NCI-H524 treated with DMSO at 0.1 percent for 48 hours (cell line): ENCODE results near the gene ADCY1.

Experiments
- DNase-seq: peaks from one replicate; lab custom pipeline; 2025; lab: John Stamatoyannopoulos, UW

The ADCY1 gene

DNA sequence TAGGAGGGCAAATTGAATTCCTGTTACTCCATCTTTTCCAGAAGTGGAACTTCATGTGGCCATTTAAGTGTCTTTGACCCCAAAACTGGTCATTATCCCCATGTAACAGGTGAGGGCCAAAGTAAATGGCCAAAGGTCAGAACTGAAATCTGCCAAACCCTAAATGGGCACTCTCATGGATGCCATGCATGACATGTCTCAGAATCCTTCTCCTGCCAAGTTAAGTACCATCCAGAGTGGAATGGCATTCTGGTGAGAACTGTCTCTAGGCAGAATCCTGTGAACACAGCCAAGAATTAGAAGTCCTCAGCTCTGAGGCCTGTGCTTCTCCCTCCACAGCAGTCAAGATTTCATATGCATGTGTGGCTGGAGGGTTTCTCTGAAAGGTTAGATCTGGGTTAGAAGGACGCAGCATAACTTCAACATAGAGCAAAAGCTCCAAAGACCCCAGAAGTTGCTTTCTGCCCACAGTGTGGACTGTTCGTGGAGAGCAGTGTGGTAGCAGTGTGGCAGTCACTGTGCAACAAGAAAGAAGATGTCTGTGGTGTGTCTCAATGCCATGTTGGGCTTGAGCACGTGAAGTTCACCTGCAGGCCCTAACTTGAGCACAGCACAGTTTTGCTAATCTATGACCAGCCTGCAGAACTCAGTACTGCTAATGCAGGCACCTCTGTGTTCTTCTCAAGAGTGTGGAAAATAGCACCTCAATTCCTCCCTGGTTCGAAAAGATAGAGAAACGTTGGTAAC lies 121.3 kb downstream of the ADCY1 start:
- DNase-seq = no peak

DNA sequence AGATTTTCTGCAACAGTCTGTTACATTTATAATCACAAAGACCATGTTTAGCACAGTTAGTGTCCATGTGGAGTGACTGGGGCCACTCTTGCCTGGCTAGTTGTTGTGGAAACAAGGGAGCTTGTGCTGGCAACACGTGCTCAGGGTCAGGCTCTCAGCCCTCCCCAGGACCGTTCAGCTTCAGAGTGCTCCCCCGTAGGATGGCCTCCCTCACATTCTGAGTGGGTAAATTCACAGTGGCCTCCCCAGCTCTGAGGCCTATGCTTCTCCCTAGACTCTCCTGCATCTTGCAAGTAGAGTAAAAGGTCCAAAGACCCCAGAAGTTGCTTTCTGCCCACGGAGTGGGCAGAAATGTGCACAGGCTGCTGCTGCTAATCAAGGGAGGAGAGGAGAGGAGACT lies 122.3 kb downstream of the ADCY1 start:
- DNase-seq = no peak

DNA sequence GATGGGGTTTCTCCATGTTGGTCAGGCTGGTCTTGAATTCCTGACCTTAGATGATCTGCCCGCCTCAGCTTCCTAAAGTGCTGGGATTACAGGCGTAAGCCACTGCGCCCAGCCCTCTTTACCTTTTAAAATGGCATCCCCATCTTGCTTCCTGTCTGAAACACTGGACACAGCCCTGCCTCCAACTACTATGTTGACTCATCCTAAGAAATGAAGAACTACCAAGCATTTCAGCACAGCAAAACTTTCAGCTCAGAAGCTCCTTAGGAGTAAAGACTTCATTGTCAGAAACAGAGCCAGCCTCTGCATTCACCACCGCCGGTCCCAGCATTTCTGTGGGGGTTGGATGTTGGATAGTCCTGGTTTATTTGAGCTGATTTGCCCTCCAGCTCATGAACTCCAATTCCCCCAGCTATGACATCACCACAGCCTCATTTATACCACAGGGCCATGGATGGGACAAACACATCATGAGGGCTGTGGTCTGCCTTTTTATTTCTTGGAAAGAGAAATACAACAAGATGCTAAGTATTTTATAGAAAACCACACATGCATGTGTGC lies 123.5 kb downstream of the ADCY1 start:
- DNase-seq = no peak

DNA sequence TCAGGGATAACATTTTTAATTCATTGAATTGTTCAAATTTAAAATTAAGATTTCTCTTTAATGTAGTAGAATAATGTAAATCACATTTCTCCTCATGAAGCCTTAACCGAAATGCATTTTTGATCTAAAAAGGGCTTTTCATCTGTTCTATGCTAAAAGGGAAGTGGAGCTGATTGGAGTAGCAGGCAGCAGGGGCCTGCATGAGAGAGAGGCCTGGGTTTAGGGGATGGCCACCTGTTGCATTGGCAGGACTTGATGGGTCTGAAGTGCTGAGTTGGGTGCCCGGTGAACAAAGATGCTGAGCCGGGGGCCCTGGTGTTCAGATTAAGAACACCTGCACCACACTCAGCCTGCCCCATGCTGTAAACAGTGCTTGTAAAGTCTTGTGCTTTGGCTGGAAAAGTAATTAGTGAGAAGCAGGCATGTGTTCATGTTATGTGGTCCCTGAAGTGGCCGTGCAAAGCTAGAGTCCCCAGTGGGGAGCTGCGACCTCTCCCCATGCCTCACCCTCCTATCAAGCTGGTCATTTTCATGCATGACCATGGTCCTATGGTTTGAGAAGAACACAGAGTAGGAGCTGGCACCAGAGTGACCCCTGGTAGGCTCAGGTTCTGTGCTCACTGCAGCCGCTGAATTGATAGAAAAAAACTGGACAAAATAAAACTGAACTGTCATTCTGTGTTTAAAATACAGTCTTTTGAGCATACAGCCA lies 124.3 kb downstream of the ADCY1 start:
- DNase-seq = no peak

DNA sequence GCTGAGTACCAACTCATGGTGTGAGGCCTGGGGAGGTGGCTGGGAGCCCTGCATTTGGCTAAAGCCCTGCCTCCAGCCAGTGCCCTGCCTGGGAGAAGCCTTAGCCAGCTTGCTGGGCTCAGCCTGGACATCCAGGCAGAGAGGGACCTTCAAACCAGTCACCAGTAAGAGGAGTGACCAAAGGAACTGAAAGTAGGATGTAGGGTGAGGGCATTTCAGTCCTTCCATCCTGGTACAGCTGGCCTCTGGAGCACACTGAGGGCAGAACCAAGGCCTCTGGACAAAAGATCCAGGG lies 124.8 kb downstream of the ADCY1 start:
- no peak for DNase-seq

DNA sequence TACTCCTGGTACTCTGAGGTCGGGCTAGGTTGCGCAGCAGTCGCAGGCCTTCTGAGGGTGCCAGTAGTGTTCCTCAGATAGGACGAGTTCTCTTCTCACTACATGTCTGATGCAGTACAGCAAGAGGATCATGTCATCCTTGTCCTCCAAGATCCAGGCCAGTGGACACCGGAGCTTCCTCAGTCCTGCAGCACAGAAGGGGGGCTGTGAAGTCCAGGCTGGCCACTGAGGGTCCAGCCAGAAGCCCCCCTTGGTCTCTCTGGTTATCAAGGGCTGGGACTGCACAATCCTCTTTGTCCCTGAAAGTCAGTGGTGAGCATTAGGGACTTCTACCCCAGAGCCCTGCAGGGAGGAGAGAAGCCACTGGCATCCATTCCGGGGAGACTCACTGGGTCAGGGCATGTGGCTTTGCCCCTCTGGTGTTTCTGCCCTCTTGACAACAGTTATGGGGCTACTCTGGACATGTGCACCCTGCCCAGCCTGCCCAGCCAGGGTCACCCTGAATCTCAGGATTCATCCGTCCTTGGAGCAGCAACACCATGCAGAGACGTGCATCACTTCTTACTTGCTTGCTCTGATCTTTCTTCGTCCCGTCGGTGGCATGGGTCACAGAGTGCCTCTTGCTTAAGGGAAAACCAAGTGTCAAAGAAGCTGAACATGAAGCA lies 125.7 kb downstream of the ADCY1 start:
- DNase-seq = no peak

DNA sequence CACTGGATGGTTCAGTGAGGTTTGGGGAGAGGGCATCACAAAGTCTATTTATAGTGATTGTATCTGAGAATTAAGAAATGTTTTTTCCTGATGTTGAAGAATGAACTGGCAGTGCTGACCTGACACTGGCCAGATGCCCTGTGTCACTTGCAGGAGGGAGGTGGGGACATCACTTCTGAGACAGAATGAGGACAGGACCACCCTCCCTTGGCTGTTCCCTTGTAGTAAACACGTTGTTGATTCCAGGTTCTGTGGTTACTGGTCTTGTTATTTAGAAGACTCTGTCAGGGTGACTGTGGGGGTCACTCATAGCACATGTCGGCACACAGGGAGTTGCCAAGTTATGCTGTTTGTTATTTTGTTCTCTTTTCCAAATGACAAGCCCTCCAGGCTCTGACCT lies 126.4 kb downstream of the ADCY1 start:
- no peak for DNase-seq

DNA sequence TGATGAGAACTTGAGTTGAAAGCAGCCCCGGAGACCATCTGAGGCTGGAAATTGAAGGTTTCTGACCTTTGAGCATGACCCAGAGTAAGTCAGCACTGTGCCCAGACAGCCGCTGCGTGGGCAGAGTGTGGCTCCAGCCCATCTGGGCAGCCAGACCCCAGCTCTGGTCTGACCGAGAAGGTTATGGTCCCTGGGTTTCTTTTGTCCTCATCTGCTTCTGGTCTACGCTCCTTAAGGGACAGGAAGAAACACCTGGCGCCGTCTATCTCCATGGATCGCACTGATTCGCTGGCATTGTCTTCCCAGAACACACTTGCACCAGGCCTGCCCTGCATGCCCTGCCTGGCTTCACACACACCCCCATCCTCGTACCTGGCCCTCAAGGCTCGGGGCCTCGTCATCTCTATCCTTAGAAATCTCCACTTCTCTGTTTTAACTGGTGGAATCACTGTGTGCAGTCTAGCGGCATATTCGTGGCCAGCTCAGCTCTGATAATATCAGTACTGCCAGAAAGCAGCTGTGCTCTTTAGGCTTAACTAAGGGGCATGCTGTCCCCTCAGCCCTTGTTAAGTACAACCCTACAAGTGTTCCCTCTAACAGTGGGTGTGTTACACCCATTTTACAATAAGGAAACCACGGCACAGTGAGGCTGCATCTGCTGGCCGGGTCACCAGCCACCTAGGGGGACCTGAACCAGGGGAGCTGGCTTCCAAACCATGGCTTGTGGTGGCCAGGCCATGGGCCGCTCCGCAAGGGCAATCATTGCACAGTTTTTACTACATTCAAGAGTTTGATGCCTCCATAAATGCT lies 127.7 kb downstream of the ADCY1 start:
- no peak for DNase-seq

DNA sequence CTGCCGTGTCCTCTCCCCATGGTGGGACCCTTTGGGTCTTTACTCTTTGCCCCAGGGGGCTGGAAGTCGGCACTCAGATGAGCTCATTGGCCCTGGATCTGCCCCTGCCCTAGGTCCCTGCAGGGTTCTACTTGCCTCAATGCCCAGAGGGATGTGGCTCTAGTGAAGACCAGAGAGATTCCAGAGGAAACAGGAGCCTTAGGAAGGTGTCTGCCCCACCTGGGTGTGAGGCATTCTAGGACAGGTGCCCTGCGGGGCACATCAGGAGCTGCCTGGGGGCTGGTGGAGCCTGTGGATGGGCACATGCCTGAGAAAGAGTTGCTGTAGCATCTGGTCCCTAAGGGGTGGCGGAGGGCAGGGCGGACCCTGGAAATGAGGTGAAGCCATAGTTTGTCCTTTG lies 128.6 kb downstream of the ADCY1 start:
- DNase-seq = no peak

DNA sequence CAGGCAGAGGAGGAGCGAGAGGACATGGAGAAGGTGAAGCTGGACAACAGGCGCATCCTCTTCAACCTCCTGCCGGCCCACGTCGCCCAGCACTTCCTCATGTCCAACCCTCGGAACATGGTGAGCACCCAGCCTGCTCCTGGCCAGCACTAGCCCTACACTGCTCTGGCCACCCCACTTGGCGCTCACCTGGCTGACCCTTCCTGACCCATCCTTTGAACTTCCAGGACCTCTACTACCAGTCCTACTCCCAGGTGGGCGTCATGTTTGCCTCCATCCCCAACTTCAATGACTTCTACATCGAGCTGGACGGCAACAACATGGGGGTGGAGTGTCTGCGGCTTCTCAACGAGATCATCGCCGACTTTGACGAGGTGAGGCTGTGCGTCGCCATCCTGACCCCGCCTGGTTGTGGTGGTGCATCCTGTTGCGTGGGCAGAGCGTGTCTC lies 129.2 kb downstream of the ADCY1 start:
- no peak for DNase-seq

DNA sequence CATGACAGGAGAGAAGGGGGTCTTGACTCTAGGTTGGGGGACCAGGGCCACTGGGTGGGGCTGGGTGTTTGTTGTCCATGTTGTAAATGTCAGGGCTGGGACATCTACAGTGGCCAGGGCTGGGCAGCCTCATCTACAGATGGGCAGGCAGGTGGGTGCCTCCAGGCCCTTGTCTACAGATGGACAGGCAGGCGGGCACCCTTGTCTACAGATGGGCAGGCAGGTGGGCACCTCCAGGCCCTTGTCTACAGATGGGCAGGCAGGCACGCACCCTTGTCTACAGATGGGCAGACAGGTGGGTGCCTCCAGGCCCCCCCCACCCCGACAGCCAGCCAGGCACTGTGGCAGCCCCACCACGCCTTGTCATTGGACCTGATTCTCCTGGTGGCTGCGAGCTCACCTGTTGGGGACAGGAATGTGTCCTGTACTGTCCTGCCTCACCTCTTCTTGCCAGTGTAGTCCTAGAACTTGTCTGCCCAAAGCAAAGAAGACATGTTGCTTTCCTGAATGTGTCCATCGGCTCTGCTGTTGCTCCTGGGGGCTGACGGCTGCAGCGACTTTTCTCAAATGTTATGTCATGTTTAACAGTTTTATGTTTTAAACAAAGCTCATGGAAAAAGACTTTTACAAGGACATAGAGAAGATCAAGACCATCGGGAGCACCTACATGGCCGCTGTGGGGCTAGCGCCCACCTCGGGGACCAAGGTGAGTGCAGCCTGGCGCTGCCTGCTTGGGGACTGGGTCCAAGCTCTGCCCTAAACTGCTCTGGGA lies 129.9 kb downstream of the ADCY1 start:
- no peak for DNase-seq

DNA sequence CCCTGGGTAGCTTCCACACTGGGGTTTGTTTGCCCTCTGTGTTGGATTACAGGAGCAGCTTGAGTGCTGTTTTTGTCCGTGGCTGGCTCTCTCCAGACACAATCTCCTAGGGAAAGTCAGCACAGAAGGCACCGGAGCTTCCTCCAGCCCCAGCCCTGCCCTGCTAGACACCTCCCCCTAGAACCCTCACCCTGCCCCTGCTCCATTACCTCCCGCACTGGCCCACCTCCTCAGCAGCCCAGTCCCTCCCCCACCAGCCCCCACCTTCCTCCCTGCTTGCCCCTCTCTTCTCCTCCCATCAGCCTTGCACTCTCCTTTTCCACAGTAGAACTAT lies 130.5 kb downstream of the ADCY1 start:
- no peak for DNase-seq

DNA sequence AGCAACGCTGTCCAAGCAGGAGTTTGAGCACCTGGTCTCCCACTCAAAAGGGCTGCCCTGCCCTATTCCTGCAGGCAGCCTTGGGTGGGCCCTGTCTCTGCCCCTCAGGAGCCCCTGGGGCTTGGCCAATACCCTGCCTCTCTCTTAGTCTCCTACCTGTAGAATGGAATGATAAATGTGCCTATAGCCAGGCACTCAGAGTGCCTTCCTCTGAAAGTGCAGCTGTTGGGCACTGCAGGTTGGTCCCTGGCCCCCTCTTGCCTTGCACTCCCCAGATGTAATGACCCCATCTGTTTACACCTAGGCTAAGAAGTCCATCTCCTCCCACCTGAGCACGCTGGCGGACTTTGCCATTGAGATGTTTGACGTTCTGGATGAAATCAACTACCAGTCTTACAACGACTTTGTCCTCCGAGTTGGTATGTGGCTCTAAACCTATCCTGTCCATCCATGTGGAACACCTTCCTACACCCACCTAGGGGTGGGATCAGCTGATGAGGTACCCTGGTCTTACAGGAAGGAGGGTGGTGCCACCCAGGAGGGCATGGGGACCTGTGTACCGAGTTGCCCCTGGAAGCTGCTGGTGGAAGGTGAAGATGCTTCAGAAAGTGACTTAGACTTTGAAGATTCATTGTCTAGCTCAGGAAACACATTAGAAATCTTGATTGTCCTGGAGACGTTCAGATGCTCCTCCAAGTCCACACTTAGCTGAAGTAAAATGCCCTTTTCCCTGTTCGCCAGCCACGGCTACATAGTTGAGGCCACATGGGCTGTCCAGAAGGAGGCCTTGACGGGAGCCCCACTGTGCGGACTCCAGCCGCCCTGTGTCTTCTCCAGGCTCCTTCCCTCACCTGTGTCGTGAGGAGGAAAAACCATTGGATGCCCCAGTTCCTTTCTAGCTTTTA lies 134.1 kb downstream of the ADCY1 start:
- no peak for DNase-seq

DNA sequence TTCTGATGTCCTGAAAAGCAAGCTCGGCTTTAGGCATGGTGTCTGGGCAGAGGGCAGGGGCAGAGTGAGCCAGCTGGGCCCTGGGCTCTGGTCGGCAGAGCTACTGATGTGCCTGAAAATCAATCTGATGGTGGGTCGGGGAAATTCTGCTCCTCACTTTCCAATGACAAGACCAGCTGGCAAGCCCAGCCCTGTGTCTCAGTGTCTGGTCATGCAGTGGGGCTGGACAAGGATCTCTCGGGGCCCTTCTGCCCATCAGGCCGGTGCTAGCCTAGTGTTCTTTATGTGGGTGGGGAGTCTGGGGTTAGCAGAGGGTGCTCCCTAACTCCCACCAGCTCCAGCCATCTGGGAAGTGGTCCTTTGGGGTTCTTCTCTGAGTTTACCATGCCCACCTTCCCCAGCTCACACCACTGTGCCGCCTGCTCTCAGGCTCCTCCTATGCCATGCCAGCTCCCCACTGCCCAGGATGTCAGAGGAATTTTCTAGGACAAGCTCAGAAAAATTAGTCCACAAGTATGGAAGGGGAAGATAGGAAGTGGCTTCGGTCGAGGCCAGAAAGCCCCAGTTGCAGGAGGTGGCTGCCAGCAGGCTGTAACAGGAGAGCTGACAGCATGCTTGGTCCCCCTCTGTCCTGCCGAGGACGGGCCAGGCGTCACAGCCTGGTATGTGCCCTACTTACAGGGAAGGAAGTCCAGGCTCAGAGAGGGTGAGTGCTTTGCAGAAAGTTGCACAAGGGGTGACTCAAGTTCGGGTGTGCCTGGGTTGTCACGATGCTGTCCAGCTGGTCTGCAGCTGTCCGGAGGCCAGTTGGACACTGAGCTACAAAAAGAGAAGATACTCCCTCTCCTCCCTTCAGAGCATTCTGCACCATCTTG lies 135.2 kb downstream of the ADCY1 start:
- DNase-seq = no peak

DNA sequence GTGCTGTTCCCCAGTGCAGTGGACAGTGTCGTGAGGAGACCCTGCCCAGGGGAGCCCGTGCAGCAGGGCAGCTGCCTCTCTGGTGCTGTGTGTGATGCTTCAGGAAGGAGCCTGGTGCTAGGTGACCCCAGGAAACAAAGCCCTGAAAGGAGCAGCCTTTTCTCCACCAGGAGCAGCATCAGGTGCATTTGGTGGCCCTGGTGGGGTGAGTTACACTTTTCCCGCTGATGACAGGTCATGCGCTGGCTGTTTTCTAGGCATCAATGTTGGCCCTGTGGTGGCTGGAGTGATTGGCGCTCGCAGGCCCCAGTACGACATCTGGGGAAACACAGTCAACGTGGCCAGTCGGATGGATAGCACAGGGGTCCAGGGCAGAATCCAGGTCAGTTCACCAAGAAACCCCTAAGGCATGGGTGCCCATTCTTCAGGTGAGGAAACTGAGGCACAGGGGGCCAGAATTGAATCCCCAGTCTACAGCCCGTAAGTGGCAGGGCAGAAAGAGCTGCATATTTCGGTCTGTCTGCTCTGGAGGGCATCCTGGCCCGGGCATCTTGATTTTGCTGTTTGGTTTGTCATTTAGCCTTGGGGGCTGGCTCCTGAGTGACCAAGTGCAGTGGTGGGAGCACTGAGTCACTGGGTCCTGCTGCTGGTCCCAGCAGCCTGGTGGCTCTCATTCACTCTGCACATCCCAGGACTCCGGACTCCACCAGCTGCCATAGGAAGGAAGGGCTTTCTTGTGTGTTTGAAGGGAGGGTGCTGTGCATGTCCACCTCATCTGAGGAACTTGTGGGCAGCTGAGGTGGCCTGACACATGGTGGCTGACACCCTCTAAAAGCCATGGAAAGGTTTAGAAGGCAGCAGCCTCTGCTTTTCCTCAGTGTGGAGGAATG lies 136.3 kb downstream of the ADCY1 start:
- DNase-seq = no peak

DNA sequence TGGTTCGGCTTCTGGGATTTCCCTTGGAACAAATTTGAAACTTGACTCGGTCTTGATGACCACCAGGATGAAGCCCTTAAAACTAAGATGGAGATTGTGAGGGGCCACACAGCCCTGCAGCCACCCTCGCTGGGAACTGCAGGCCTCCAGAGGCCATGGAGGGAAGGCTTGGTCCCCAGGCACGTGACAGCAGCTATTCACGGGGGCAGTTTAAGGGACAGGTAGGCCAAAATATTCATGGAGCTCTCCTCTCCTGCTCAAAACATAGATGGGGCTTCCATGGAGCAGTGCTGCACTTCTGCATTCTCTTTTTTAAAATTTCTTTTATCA lies 137.0 kb downstream of the ADCY1 start:
- DNase-seq = no peak

DNA sequence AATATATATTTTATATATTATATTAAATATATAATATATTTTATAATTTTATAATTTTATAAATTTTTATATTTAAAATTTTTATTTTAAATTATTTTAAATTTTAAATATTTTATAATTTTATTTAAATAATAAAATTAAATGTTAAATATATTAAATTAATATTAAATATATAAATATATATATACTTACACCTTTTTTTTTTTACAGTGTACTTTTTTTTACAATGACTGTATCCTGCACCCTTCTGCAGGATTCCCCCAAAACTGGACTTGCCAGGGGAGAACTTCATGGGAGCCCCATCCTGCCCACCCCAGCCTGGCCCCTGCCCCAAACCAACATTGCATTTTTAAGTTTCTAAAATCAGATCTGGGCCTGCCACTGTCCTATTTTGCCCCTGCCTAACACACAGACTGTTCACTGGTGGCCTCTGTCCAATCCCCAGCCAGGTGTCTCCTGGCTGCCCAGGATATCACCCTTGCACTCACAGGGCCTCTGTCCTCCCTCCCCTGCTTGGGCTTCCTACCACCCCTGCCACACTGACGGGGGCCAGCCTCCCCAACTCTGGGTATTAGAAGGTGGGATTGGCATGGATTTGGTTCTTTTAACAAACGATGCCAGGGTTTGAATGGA lies 138.0 kb downstream of the ADCY1 start:
- DNase-seq = no peak
